Osteocyte (in vitro differentiated cells): ENCODE data around the gene SLC9A8. TPM values are rescaled to one million over a fixed set of nuclear protein-coding genes. Genes with fewer than 3 reads are reported as not detected.

Experiments
- DNase-seq: peaks from one replicate; pipeline ENCODE4 v3.0.0; 2021; ENCODE audit warnings: mixed read lengths; ENCODE audit not compliant: unreplicated experiment; ENCODE audit errors: extremely low spot score
- H3K27ac Mint-ChIP-seq: one replicate; pipeline ENCODE4 v1.8.0; 2021; ENCODE audit warnings: mild to moderate bottlenecking, mixed read lengths; ENCODE audit not compliant: unreplicated experiment
- H3K27me3 Mint-ChIP-seq: one replicate; pipeline ENCODE4 v1.8.0; 2021; ENCODE audit warnings: mixed read lengths; ENCODE audit not compliant: unreplicated experiment
- H3K36me3 Mint-ChIP-seq: one replicate; pipeline ENCODE4 v1.8.0; 2021; ENCODE audit warnings: mixed read lengths; ENCODE audit not compliant: unreplicated experiment
- H3K4me1 Mint-ChIP-seq: one replicate; pipeline ENCODE4 v1.8.0; 2021; ENCODE audit warnings: mixed read lengths; ENCODE audit not compliant: unreplicated experiment
- H3K4me3 Mint-ChIP-seq: one replicate; pipeline ENCODE4 v1.8.0; 2021; ENCODE audit warnings: mild to moderate bottlenecking, moderate library complexity, mixed read lengths; ENCODE audit not compliant: unreplicated experiment
- H3K9me3 Mint-ChIP-seq: one replicate; pipeline ENCODE4 v1.8.0; 2021; ENCODE audit warnings: mixed read lengths; ENCODE audit not compliant: unreplicated experiment
- CTCF ChIP-seq: fragments of 200-600 bp; sonication (generic); IDR thresholded peaks from 2 replicates; pipeline ENCODE4 v1.5.0; 2021; ENCODE audit warnings: antibody characterized with exemption, mild to moderate bottlenecking, moderate library complexity
- total RNA-seq: library from RNA; stranded (reverse); gene quantifications from 2 replicates; pipeline ENCODE4 v1.2.1, GENCODE V29; 2021

Gene SLC9A8
- total RNA-seq, 1 donor from 2014 or later, result 10.9 TPM

- H3K27ac Mint-ChIP-seq, result no peak overlapping the region
- no peak for TF ChIP-seq CTCF
- no peaks in the 10 kb centered on the region for H3K9me3 Mint-ChIP-seq
- H3K27me3 Mint-ChIP-seq, result no peaks in the 10 kb centered on the region
- DNase-seq, result no peak
- peaks cover 21% of the 10 kb centered on the region for H3K36me3 Mint-ChIP-seq
- H3K4me3 Mint-ChIP-seq, result no peak overlapping the region
- H3K4me1 Mint-ChIP-seq, result peaks cover 5% of the 10 kb centered on the region
These were observed 89.0 kb downstream of the SLC9A8 start for GRCh38 chr20:49901588-49901987.

GRCh38 chr20:49904440-49905214, 92.0 kb downstream of the SLC9A8 start:
- H3K27ac Mint-ChIP-seq, result no peak overlapping the region
- H3K4me3 Mint-ChIP-seq, result no peak overlapping the region
- DNase-seq, result no peak
- peaks cover 8% of the 10 kb centered on the region for H3K4me1 Mint-ChIP-seq
- TF ChIP-seq CTCF, result no peak
- H3K36me3 Mint-ChIP-seq, result peaks cover 25% of the 10 kb centered on the region
- H3K9me3 Mint-ChIP-seq, result no peaks in the 10 kb centered on the region
- no peaks in the 10 kb centered on the region for H3K27me3 Mint-ChIP-seq

GRCh38 chr20:49905415-49906091, 92.9 kb downstream of the SLC9A8 start:
- DNase-seq, result no peak
- TF ChIP-seq CTCF, result no peak
- Mint-ChIP-seq H3K9me3 (no peaks in the 10 kb centered on the region), H3K4me1 (peaks cover 5% of the 10 kb centered on the region), H3K27me3 (no peaks in the 10 kb centered on the region), H3K4me3 (no peak overlapping the region), H3K36me3 (peaks cover 27% of the 10 kb centered on the region), H3K27ac (no peak overlapping the region)

- Mint-ChIP-seq H3K9me3 (no peaks in the 10 kb centered on the region), H3K4me1 (peaks cover 5% of the 10 kb centered on the region), H3K4me3 (no peak overlapping the region), H3K27ac (no peak overlapping the region), H3K27me3 (no peaks in the 10 kb centered on the region), H3K36me3 (peaks cover 27% of the 10 kb centered on the region)
- TF ChIP-seq CTCF, result no peak
- DNase-seq, result no peak
These were observed 93.5 kb downstream of the SLC9A8 start for GRCh38 chr20:49906101-49906604.

- H3K4me3 Mint-ChIP-seq, result no peak overlapping the region
- DNase-seq, result no peak
These were observed 94.1 kb downstream of the SLC9A8 start for GRCh38 chr20:49906615-49907154.

More at GRCh38 chr20:49906615-49907154, 94.1 kb downstream of the SLC9A8 start:
- H3K9me3 Mint-ChIP-seq, result no peaks in the 10 kb centered on the region
- TF ChIP-seq CTCF, result no peak
- H3K27ac Mint-ChIP-seq, result no peak overlapping the region
- peaks cover 27% of the 10 kb centered on the region for H3K36me3 Mint-ChIP-seq
- peaks cover 5% of the 10 kb centered on the region for H3K4me1 Mint-ChIP-seq
- no peaks in the 10 kb centered on the region for H3K27me3 Mint-ChIP-seq
